Stimulated activated CD4-positive, alpha-beta T cell treated with anti-CD3 and anti-CD28 coated beads, Interleukin-1b, Interleukin-23, amount 100 ng/mL, for 24 hours (primary cell): ENCODE measurements around the gene APOA5.
"Not testable (repeated sequence)": the region's sequence is repeated elsewhere in the genome, so short reads cannot be mapped to it uniquely, and the experiment has no call there.

ENCODE experiments used
- DNase-seq, 4 experiments: peaks; one replicate each; pipeline ENCODE4 v3.0.0-alpha.2; 2020; ENCODE audit warnings: low read depth in 4 of 4, low spot score in 1 of 4

Gene APOA5

DNA sequence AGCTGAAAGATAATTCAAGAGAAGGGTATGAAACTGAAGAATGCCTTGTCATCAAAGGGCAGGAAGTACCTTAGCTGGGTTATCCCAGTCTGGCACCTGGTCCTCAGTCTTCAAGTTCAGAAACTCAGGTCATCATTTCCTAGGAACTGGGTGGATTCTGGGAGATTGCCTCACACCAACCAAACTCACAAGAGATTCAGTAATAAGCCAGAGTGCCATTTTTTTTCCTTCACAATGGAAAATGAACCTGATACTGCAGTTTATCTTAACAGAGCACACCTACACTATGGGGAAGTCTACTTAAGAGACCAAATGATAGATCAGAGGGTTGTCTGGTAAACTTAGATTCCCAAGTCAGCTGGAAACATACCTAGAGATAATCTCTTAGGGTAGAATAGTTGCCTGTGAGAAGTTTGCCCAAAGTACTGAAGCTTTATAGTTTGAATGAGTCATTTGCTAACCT, 15.1 kb downstream of the APOA5 start:
- DNase-seq: no peak

DNA sequence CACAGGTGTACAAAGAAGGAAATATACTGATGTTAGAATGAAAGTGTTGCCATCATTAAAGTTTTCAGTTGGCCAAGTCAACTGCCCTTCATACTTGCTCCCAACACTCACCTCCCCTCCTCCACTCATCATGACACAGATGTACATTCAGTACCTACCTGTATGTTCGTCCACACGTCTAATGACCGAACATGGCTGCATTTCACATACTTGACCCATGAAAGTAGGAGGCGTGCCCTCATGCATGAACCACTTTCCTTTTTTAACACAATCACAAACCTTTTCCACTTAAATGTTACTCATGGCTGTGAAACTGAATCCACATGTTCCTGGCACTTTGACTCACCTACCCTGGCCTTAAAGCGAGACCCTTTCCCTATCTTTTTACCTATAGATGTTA, 15.7 kb downstream of the APOA5 start:
- no peak for DNase-seq

DNA sequence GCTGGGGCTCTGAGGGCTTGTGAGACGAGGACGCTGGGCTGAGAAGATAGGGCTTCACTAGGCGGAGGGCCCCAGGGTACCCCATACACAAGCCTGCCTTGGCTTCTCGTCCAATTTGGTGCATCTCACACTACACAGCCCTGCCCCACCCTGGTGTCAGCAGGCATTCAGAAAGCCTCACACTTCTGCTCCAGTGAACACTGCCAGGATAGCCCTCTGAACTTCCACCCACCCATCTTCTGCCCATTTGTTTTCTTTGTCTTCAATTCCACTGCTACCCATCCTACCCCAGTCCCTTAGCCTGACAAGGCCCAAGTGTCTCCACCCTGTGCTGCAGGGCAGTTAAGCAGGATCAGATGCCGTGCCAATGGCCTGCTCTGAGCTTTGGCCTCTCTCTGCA, 17.0 kb downstream of the APOA5 start:
- DNase-seq: no peak

DNA sequence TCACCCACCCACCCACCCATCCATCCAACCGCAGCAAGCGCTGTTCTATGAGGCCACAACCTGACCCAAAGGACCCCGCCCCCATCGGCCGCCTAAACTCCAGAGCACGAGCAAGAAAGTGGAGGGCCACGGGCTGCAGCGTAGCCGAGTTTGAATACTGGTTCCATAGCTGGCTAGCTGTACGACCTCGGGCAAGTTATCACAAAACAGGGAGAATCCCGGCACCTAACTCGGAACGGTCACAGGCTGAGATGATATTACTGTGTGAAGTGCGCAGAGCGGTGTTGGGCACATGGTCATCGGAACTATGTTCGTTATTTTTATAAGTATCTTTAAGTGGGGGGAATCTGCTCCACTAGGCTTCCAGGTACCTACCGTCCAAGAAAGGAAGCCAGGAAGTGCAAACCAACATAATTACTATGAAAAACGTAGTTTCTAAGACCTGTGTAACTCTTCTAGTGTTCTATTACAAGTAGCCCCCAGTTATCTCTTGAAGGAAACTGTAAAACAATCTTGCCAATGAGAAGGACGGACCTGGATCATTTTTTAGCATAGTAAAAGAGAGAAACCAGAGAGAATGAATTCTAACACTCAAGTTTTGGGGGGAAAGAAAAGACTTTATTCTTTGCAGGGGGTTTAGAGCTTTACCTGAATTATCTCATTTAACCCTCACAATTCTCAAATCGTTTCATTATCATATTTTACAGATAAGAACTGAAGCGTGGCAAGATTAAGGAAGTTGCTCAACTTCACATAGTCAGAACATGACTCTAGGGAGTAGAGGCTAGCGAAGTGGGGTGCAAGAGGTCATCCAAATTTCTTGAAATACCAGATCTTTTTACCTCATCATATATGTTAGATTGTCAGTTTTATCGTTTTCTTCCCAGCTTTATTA, 18.2 kb downstream of the APOA5 start:
- no peak for DNase-seq

DNA sequence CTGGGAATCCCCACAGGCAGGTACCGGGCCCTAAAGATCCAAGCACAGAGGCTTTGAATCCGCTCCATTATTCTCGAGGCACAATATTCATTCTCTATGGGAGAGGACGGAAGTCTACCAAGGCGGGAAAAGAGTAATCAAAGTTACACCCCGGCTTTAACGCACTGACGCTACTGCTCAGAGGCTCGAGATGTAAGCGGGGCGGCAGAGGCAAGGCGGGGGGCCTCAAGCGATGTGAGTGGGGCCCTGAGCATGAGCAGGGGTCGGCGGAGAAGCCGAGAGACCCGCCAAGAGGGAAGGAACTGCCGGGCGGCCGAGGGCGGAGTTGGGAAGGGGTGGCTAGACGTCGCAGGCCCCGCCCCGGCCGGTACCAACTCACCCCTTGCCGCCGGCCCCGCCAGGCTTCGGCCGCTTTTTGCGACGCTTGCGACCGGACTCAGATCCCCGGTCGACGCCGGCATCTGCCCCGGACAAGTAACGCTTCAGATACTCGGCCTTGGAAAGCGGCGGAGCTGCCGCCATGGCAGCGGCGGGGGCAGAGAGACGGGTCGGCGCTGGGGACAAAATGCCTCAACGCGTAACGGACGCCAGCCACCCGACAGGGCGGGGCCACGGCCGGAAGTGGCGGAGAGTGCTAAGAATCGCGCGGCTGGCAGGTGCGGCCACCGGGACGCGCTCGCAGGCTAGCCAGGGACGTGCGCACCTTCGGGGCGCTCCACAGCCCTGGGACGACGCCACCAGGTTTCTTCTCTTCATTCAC, 19.1 kb downstream of the APOA5 start, which contains the start of gene BUD13:
Gene BUD13, minus strand, starts transcription at position 545 of the 760 bp plus-strand sequence. Its CDS starts 23 bp downstream, at position 522.
- peak; percentile 89 to 93 (median 92) for DNase-seq

DNA sequence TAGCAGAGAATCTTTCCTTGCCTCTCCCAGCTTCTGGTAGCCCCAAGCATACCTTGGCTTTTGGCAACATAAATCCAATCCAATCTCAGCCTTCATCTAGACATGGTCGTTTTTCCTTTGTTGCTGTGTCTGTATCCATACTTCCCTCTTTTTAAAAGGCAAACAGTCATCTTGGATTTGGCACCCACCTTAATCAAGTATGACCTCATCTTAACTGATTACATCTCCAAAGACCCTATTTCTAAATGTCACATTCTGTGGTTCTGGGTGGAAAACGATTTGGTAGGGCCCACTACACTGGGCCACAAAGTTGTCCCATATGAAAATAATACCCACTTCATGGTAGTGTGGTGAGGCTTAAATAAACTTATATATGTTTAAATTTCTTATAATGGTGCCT, 19.7 kb downstream of the APOA5 start:
- no peak for DNase-seq

DNA sequence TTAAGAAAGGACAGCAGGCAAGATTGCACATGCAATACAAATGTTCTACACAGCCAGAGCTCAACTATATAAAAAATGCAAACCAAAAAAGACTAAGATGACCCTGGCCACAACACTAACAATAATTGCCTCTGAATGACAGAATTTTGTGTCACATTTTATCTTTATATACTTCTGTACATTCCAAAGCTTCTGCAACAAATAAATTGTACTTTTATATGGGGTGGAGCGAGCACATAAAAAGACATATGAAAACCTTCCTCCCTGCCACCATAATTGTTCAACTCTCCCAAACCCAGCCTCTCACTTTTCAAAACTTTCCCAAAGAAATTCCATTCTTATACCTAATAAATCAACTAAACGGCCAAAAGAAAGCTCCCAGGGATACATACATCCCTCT, 29.5 kb downstream of the APOA5 start:
- DNase-seq: no peak

DNA sequence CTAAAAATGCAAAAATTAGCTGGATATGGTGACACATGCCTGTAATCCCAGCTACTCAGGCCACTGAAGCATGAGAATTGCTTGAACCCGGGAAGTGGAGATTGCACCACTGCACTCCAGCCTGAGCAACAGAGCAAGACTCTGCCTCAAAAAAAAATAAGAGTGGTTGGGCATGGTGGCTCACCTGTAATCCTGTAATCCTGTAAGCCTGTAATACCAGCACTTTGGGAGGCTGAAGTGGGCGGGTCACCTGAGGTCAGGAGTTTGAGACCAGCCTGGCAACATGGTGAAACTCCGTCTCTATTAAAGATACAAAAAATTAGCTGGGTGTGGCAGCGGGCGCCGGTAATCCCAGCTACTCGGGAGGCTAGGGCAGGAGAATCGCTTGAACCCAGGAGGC, 35.6 kb downstream of the APOA5 start:
- DNase-seq: not testable (repeated sequence)

DNA sequence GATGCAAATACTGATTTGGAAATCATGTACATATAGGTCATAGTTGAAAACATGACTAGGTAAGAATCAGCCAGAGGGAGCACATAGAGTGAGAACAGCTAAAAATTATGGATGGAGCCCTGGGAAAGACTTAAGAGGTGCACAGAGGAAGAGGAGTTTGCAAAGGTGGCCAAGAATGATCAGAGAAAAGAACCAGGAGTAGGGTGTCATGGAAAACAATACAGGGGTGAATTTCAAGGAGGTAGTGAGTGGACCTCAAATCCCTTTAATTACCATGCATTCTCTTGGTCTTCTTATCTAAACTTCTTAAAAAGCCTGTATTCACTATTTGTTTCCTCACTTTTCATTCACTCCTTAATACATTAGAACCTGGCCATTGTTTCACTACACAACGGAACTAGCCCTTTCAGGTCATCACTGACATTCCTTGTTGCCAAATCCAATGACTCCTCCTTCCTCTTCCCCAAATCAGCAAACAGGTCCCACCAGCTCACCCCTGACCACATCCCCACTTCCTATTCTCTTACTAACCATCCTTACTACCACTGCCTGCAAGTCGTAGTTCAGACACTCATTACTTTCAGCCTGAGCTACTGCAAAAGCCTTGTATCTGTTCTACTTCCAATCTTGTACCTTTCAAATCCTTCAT, 41.5 kb downstream of the APOA5 start:
- no peak for DNase-seq

DNA sequence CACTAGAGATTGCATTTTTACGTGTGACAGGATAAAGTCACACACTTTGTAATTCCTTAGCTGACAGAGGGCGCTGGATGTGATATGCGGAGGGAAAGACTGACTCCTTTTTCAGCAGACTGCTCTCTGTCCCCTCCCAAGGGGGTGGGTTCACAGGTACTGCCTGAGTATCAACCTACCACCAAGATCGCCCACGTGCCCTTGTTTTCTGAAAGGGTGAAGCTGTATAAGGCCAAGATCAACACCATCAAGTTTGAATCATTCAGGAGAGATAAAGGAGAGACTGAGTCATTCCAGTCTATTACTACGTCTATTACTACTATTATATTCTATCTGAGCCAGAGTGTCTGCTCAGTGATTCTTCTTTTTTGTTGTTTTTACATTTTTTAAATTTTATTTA, 49.6 kb downstream of the APOA5 start:
- DNase-seq: no peak

DNA sequence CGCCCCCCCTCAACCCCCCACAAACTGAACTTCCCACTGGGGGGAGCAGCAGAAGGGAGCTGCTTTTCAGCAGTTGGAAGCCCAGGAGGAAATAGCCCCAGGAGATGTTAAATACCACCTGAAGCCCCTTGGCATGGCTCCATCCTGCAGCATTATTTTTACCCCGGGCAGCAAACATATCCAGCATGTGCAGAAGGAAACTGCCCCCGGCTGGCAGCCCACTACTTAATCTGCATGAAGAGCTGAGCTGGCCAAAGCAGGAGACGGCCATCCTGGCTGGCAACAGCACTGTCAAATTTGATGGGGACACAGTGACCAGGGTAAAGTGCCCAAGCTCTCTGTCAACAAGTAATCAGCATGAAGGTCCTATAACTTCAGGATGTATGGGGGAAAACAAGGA, 50.9 kb downstream of the APOA5 start:
- DNase-seq: no peak
